TTC549 (cell line): ENCODE results near the gene ARHGAP32.

Experiments used
- FAIRE-seq: peaks from 2 replicates; lab custom pipeline; 2012; peaks lifted over from hg19 to GRCh38; lab: Jason Lieb, UNC

Gene ARHGAP32

GRCh38 chr11:129109701-129110100 lies 82.4 kb downstream of the ARHGAP32 start:
- FAIRE-seq = no peak

DNA sequence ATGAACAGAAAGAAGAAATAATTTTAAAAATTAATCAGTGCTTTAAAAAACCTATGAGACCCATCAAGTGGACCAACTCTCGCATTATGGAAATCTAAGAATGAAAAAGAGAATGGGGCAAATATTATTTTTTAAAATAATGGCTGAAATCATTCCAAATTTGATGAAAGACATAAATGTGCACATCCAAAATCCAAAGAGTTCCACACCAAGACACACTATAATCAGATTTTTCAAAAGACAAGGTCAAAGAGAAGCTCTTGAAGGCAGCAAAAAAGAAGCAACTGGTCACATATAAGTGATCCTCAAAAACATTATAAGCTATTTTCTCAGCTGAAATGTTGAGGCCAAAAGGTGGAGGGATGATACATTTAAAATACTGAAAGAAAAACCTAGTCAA lies 85.3 kb downstream of the ARHGAP32 start:
- no peak for FAIRE-seq

DNA sequence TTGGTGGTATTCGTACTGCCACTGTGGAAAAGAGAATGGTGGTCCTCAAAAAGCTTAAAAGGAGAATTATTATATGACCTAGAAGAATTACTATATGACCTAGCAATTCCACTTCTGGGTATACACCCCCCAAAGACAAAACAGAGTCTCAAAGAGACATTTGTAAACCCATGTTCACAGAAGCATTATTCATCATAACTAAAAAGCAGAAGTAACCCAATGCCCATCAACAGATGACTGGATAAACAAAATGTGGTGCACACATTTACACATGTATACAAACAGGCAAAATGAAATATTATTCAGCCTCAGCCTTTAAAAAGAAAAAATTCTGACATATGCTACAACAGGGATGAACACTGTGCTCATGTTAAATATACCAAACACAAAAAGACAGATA lies 89.4 kb downstream of the ARHGAP32 start:
- FAIRE-seq = no peak

DNA sequence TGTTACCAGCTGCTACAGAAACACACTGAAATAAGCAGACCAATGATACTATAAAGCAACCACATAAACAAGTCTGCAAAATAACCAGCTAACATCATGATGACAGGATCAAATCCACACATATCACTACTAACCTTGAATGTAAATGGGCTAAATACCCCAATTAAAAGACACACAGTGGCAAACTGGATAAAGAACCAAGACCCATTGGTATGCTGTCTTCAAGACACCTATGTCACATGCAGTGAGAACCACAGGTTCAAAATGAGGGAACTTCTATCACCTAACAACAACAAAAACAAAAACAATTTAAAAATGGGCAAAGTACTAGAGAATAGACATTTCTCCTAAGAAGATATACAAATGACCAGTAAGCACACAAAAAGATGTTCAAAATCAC lies 89.9 kb downstream of the ARHGAP32 start:
- FAIRE-seq = no peak

GRCh38 chr11:129093283-129093682 lies 98.8 kb downstream of the ARHGAP32 start:
- no peak for FAIRE-seq

- no peak for FAIRE-seq
Observed at GRCh38 chr11:129090056-129090455, 102.1 kb downstream of the ARHGAP32 start.

GRCh38 chr11:129089279-129089678 lies 102.8 kb downstream of the ARHGAP32 start:
- FAIRE-seq = no peak

DNA sequence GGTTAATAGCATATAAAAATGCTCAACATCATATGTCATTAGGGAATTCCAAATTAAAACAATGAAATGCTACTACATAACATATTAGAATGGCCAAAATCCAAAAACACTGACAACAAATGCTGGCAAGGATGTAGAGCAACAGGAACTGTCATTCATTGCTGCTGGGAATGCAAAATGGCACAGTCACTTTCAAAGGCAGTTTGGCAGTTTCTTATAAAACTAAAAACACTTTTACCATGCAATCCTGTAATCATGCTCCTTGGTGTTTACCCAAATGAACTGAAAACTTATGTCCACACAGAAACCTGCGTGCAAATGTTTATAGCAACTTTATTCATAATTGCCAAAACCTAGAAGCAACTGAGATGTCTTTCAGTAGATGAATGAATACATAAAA lies 105.1 kb downstream of the ARHGAP32 start:
- FAIRE-seq = no peak

GRCh38 chr11:129077191-129077590 lies 114.9 kb downstream of the ARHGAP32 start:
- FAIRE-seq = no peak

GRCh38 chr11:129075757-129076156 lies 116.4 kb downstream of the ARHGAP32 start:
- FAIRE-seq = no peak

DNA sequence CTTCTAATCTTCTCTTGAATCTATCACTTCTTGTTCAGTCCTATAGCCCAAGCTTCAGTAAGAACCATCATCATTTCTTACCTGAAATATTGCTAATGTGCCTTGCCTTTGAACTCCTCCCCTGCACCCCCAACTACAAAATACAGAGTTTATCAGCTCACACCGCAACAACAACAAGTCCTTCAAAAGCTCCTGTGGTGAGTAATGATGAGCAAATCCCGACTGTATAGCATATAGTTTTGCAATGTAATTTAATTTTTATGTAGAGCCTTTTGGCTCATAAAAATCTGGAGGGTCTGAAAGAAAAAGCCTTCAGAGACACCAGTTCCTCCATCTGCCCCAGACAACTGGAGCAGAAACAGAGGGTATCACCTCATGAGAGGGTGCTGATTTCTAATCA lies 124.7 kb downstream of the ARHGAP32 start:
- FAIRE-seq = no peak

GRCh38 chr11:129066229-129066628 lies 125.9 kb downstream of the ARHGAP32 start:
- FAIRE-seq = no peak

- FAIRE-seq = no peak
Observed at GRCh38 chr11:129063118-129063517, 129.0 kb downstream of the ARHGAP32 start.

DNA sequence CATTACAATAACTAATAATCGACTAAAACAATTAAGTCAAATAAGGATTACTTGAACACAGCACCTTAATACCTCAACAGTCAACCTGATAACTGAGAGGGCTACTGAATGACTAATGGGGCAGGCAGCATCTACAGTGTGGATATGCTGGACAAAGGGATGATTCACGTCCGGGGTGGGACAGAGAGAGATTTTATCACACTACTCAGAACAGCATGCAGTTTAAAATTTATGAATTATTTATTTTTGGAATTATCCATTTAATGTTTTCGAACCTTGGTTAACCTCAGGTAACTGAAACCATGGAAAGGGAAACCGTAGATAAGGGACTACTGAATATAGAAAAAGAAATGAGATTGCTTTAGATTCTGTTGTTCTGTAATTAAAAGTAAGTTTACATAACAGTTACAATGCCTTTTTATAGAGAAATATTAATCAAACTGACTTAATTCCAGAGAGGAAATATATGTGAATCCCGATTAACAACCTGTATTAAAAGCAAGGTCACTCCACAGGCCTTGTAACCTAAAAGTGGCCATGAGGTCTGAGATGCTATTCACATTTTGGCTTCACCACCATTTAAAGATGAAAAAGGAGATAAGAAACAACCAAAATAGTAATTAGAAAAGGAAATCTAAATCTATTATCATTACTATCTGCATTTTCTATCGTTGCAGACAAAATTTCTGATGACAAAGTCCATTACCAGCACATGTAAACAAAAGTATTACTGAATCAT lies 130.5 kb downstream of the ARHGAP32 start:
- FAIRE-seq = no peak

- FAIRE-seq = no peak
Observed at GRCh38 chr11:129056916-129057315, 135.2 kb downstream of the ARHGAP32 start.

- FAIRE-seq = no peak
Observed at GRCh38 chr11:129055196-129055595, 136.9 kb downstream of the ARHGAP32 start.

- no peak for FAIRE-seq
Observed at GRCh38 chr11:129048911-129049310, 143.2 kb downstream of the ARHGAP32 start.

DNA sequence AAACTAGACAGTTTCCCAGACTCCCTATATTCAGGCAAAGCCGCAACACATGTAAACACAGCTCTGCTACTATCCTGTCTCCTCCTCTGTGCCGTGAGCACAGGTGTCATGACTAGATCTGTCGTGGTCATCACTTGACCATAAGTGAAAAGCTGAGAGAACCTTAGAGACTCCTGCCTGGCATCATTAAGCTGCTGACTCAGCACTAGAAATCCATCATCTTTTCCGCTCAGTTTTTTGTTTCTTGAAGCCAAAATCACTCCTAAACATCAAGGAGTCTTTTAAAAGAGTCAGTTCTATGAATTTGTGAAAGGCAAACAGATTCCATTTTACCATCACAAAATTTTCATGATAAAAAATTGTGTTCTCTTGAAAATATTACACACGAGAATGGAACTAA lies 147.0 kb downstream of the ARHGAP32 start:
- no peak for FAIRE-seq

DNA sequence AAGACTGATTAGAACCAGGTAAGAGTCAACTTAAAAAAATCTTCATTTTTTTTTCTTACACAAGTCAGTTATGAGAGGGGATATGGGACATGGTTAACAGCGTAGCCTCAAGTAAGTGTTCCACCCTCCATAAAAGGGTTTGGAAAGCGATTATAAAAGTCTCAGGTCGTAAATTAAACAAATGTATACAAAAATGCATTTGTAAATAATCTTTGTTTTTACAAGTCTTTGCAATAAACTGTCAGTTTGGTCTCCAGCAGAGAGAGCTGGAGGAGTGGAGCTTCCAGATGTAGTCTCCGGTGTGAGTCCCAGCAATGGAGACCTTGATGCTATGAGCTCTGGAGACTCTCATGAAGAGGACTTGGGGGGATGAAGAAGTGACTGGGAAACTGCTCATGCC lies 149.6 kb downstream of the ARHGAP32 start:
- FAIRE-seq = no peak

GRCh38 chr11:129041611-129042018 lies 150.5 kb downstream of the ARHGAP32 start:
- no peak for FAIRE-seq

DNA sequence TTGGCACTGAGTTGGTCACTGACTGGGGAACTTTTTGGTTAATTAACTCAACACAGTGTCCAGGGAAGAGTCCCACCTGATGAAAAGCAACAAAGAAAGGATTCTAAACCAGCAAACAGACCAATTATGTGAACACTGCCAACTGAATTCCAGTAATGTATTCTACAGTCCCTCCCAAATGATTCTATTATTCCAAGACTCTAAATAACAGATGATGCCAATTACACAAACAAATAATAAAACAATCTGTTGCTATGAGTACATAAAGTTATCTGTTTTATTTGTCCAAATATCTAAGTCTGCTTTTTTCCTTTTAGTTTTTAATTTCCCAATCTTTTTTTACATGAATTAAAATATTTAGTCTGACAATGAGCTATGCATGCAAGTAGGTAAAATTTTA lies 151.2 kb downstream of the ARHGAP32 start:
- FAIRE-seq = no peak

DNA sequence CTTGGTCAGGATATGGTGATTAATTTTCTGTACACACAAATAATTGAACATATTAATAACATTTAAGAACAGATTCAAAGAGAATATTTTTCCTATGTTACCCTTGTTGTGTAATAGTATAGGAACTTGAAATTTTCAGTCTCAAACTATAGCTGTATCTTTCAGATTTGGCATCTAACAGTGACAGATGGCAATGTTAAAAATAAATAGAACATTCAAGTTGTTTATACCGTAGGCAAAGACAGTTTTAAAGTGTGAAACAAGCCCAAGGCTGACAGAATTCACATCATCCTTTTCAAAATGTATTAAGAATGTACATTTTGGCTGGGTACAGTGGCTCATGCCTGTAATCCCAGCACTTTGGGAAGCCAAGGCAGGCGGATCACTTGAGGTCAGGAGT lies 156.9 kb downstream of the ARHGAP32 start:
- FAIRE-seq = no peak

- no peak for FAIRE-seq
Observed at GRCh38 chr11:129034001-129034400, 158.1 kb downstream of the ARHGAP32 start.

DNA sequence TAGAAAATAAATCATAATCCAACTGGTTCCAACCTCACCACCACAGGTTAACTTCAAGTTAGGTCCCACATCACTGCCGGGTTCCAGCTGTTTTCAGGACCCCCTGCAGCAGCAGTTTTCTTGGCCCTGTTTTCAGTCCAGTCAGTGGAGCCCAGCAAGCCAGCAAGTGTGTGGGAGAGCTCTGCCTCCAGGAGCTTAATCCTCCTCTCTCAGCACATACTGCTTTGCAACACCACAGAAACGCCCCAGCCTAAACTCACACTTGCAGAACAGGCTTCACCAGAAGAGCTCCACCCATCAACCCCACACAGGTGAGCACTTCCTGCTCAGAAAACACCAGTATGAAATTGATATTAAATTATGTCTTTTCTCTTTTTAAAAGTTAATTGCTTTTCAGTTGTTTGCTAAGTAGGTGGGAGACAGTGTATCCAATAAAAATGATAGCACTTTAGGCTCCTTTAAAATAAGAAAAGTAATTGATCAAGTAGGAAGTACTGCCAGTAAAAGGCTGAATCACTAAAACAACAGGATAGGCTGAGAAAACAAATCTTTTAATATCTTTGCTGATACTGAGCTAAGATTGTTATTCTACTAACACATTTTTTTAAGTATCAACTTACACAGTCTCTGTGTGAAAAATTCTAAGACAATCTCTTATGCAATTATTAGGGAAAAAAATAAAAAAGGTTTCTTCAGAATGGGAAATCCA lies 168.0 kb downstream of the ARHGAP32 start:
- FAIRE-seq = no peak
